Transverse colon (tissue), 3 donors: ENCODE results near the gene ITGA3.

Experiments
- POLR2A ChIP-seq: fragments of 450-650 bp; IDR thresholded peaks from one replicate; pipeline ENCODE4 v1.6.1; 2016; ENCODE audit warnings: antibody characterized with exemption, mild to moderate bottlenecking, moderate library complexity
- TF ChIP-seq, protein P1 (sequence below), 5 experiments: fragments of 200-600 bp in 3 of 5; fragments of 450-650 bp in 2 of 5; sonication (generic) in 3 of 5; IDR thresholded peaks; 1 replicate in 2 of 5; 2 replicates in 3 of 5; pipeline ENCODE4 v1.5.1; 2016 to 2017; ENCODE audit warnings: antibody characterized with exemption in 5 of 5, inconsistent platforms in 3 of 5, mild to moderate bottlenecking in 2 of 5, moderate library complexity in 1 of 5

DNA sequence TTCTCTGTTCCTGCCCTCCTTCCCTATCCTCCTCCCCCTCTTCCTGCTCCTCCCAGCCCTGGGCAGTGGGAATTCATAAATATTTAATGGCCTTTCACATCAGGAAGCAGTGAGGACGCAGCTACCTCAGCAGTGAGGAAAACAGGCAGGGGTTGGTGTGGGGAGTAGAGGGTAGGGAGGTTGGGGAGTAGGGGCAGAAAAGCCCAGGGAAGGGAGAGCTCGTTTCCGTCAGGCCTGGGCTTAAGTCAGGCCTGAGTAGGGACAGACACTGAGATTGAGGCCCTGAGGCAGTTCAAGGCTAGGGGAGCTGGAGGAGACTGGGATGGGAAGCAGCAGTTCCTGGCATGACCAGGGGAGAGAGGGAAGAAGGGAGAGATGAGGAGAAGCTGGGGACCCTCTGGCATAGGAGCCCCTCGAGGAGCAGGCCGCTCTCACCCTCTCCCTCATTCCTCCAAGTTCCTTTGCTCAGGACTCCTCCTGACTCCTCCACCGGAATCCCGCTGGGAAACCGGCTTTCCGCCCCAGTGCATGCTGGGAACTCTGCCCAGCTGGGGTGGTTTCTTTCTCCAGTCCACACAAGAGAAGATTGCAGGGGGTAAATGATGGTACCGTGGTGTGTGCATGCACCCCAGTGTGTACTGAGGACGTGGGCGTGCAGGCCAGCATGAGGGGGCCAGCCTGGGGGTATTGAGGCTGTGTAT is 67.9 kb downstream of the ITGA3 start:
- no peak for TF ChIP-seq POLR2A
- TF ChIP-seq, protein P1, sequence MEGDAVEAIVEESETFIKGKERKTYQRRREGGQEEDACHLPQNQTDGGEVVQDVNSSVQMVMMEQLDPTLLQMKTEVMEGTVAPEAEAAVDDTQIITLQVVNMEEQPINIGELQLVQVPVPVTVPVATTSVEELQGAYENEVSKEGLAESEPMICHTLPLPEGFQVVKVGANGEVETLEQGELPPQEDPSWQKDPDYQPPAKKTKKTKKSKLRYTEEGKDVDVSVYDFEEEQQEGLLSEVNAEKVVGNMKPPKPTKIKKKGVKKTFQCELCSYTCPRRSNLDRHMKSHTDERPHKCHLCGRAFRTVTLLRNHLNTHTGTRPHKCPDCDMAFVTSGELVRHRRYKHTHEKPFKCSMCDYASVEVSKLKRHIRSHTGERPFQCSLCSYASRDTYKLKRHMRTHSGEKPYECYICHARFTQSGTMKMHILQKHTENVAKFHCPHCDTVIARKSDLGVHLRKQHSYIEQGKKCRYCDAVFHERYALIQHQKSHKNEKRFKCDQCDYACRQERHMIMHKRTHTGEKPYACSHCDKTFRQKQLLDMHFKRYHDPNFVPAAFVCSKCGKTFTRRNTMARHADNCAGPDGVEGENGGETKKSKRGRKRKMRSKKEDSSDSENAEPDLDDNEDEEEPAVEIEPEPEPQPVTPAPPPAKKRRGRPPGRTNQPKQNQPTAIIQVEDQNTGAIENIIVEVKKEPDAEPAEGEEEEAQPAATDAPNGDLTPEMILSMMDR (IDR thresholded peaks at IDR 0.05): no peak
